ENCODE results near the gene HSD17B2. TPM values are rescaled to one million over a fixed set of nuclear protein-coding genes. Genes with fewer than 3 reads are reported as not detected.

HSD17B2 gene
- total RNA-seq, 2 experiments from 2014 or later: not detected

DNA sequence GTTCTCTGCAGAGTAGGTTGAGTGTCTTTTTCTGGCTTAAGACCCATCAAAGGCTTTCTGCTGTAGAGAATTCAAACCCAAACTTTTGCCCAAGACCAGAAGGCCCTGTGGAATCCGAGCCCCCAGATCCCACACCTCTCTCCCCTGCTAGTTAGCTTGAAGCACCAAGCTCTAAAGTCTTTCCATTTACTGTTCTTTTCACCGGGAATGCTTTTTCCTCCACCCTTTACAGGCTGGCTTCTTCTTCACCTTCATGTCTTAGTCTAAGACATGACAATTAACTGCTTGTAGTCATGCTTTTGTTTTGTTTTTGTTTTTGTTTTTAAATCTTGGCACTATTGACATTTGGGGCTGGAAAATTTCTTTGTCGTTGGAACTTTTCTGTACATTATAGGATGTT, 15.5 kb downstream of the HSD17B2 start:
- H3K27ac Mint-ChIP-seq: no peak overlapping the region
- POLR2A ChIA-PET: no interaction called here
- no peak for DNase-seq
- CTCF ChIA-PET: interaction anchor here (1.0 kb wide), 1 partner anchor 11 kb away, joined by 3 read pairs; no protein-coding TSS in a partner anchor
- peaks cover 8% of the 10 kb centered on the region for H3K27me3 Mint-ChIP-seq
- no peaks in the 10 kb centered on the region for H3K36me3 Mint-ChIP-seq (ENCODE audit: low read depth)
- no peak overlapping the region for H3K4me3 Mint-ChIP-seq
- TF ChIP-seq, protein P1, sequence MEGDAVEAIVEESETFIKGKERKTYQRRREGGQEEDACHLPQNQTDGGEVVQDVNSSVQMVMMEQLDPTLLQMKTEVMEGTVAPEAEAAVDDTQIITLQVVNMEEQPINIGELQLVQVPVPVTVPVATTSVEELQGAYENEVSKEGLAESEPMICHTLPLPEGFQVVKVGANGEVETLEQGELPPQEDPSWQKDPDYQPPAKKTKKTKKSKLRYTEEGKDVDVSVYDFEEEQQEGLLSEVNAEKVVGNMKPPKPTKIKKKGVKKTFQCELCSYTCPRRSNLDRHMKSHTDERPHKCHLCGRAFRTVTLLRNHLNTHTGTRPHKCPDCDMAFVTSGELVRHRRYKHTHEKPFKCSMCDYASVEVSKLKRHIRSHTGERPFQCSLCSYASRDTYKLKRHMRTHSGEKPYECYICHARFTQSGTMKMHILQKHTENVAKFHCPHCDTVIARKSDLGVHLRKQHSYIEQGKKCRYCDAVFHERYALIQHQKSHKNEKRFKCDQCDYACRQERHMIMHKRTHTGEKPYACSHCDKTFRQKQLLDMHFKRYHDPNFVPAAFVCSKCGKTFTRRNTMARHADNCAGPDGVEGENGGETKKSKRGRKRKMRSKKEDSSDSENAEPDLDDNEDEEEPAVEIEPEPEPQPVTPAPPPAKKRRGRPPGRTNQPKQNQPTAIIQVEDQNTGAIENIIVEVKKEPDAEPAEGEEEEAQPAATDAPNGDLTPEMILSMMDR (IDR thresholded peaks at IDR 0.05): no peak
- intact Hi-C loops (cut with micrococcal nuclease): no loop called here
- H3K4me1 Mint-ChIP-seq (ENCODE audit: low read depth): no peaks in the 10 kb centered on the region
- no peak for ATAC-seq
- no peaks in the 10 kb centered on the region for H3K9me3 Mint-ChIP-seq

DNA sequence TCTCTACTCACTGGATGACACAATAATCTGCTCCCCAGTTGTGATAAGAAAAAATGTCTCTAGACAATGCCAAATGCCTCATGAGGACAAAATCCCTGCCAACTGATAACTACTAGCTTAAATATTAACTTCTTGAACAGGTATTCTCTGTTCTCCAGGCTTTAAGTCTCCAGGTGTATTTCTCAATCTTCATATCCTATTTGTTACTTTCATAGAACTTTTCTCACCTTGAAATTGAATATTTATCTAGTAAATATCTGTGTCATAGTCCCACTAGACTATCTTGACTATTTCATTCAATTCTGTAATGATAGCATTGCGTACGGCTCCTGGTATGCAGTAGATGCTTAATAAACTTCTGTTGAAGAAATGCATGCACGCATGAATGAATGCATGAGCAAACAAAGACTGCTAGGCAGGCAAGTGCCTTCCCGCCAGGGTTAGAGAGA, 15.9 kb downstream of the HSD17B2 start:
- Mint-ChIP-seq H3K27ac (no peak overlapping the region), H3K27me3 (peaks cover 8% of the 10 kb centered on the region), H3K4me3 (no peak overlapping the region), H3K4me1 (ENCODE audit: low read depth) (no peaks in the 10 kb centered on the region), H3K36me3 (ENCODE audit: low read depth) (no peaks in the 10 kb centered on the region), H3K9me3 (no peaks in the 10 kb centered on the region)
- intact Hi-C loops (cut with micrococcal nuclease): no loop called here
- TF ChIP-seq, protein P1 (IDR thresholded peaks at IDR 0.05): no peak
- ATAC-seq (no peak), DNase-seq (no peak)
- ChIA-PET CTCF (interaction anchor here (1.0 kb wide), 1 partner anchor 11 kb away, joined by 3 read pairs; no protein-coding TSS in a partner anchor), POLR2A (no interaction called here)

DNA sequence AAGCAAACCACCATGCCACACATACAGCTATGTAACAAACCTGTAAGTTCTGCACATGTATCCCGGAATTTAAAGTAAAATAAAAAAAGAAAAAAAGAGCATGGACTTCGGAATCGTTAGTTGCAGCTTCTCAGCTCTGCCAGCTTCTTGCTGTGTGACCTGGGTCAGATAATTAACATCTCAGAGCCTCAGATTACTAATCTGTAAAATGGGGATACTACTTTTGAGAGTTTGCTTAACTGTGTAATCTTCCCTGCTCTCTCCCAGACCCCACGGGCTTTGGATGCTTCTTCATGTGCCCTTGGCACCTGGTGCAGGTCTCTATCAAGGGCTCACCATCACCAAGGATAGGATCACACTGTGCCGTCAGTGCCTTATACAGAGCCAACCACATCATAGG, 16.6 kb downstream of the HSD17B2 start:
- Mint-ChIP-seq H3K36me3 (ENCODE audit: low read depth) (no peaks in the 10 kb centered on the region), H3K4me1 (ENCODE audit: low read depth) (no peaks in the 10 kb centered on the region), H3K27me3 (peaks cover 7% of the 10 kb centered on the region), H3K27ac (no peak overlapping the region), H3K4me3 (no peak overlapping the region), H3K9me3 (no peaks in the 10 kb centered on the region)
- CTCF ChIA-PET: no interaction called here
- no peak for DNase-seq
- intact Hi-C loops (cut with micrococcal nuclease): no loop called here
- TF ChIP-seq, protein P1 (IDR thresholded peaks at IDR 0.05): no peak
- POLR2A ChIA-PET: no interaction called here
- no peak for ATAC-seq

DNA sequence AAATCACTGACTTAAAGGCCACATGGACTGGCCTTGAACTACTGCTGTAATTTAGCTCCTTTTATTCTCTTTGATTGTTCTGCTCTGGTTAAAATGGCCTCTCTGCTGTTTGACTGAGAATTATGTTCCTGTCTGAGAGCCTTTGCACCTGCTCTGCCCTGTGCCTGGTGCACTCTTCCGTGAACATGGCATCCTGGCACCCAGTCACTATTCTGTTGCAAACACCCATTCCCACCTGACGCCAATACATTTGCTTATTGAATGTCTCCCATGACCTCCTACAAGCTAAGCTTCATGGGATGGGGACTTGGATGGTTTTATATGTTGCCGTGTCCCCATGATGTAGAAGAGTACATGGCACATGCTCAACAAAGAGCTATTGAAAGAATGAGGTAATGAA, 20.1 kb downstream of the HSD17B2 start:
- Mint-ChIP-seq H3K4me1 (ENCODE audit: low read depth) (no peaks in the 10 kb centered on the region), H3K4me3 (no peak overlapping the region), H3K9me3 (no peaks in the 10 kb centered on the region), H3K27ac (no peak overlapping the region), H3K27me3 (peaks cover 1% of the 10 kb centered on the region), H3K36me3 (ENCODE audit: low read depth) (no peaks in the 10 kb centered on the region)
- POLR2A ChIA-PET: no interaction called here
- TF ChIP-seq, protein P1 (IDR thresholded peaks at IDR 0.05): no peak
- DNase-seq (no peak), ATAC-seq (no peak)
- intact Hi-C loops (cut with micrococcal nuclease): no loop called here
- CTCF ChIA-PET: no interaction called here

DNA sequence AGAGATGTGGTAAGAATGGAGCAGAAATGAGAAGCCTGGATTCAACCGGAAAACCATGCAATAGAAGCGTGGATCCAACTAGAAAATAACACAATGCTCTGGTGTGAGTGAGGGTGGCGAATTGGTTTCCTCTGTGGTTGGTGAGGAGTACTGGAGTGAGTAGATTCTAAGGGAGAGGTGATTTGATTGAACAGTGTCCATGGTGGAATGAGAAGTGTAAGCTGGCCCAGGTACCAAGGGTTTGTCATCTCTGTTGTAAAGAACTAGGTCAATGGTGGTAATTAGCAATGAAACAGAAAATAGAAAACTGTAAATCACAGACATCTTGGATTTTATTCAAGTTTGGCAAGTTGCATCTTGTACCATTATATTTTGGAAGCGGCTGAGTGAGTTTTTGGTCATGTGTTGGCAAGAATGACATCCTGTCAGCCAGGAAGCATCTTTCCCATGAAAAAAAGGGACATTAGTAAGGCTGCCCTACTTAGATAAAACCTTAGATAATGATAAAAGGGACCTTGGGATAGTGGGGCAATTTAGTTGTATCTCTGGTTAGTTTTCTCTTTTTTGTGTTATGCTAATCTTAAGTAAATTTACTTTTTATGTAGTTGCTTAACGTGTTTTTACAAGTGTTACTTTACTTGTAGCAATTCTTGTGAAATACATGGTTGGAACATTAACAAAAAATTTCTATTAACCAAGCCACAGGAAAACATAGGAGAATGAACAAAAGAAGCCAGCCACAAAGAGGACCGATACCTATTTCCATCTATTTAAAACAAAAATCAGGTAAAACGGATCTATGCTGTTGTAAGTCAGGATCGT, 20.9 kb downstream of the HSD17B2 start:
- intact Hi-C loops (cut with micrococcal nuclease): no loop called here
- H3K9me3 Mint-ChIP-seq: no peaks in the 10 kb centered on the region
- no peaks in the 10 kb centered on the region for H3K4me1 Mint-ChIP-seq (ENCODE audit: low read depth)
- no peak for ATAC-seq
- H3K27ac Mint-ChIP-seq: no peak overlapping the region
- CTCF ChIA-PET: no interaction called here
- H3K4me3 Mint-ChIP-seq: no peak overlapping the region
- H3K36me3 Mint-ChIP-seq (ENCODE audit: low read depth): no peaks in the 10 kb centered on the region
- TF ChIP-seq, protein P1 (IDR thresholded peaks at IDR 0.05): no peak
- POLR2A ChIA-PET: no interaction called here
- DNase-seq: no peak
- H3K27me3 Mint-ChIP-seq: no peaks in the 10 kb centered on the region
